HG03135 (cell line): ENCODE measurements around the gene SV2C.
"Not testable (repeated sequence)": the region's sequence is repeated elsewhere in the genome, so short reads cannot be mapped to it uniquely, and the experiment has no call there.

Source experiments
- ATAC-seq: cut with Tn5 transposase; IDR thresholded peaks from one replicate; pipeline ENCODE4 v1.9.1; 2021; ENCODE audit warnings: mild to moderate bottlenecking, moderate library complexity; ENCODE audit not compliant: unreplicated experiment

Gene SV2C

GRCh38 chr5:76199336-76200318 lies 116.4 kb downstream of the SV2C start:
- ATAC-seq: no peak

GRCh38 chr5:76202182-76202581 lies 119.0 kb downstream of the SV2C start:
- no peak for ATAC-seq

- no peak for ATAC-seq
These were observed 121.0 kb downstream of the SV2C start for GRCh38 chr5:76204191-76204590.

GRCh38 chr5:76204713-76205112 lies 121.5 kb downstream of the SV2C start:
- ATAC-seq: no peak

- ATAC-seq: no peak
These were observed 123.9 kb downstream of the SV2C start for GRCh38 chr5:76207120-76207519.

- ATAC-seq: no peak
These were observed 126.1 kb downstream of the SV2C start for GRCh38 chr5:76209297-76209696.

GRCh38 chr5:76210946-76211345 lies 127.8 kb downstream of the SV2C start:
- no peak for ATAC-seq

- ATAC-seq: no peak
These were observed 130.7 kb downstream of the SV2C start for GRCh38 chr5:76213858-76214257.

- no peak for ATAC-seq
These were observed 133.6 kb downstream of the SV2C start for GRCh38 chr5:76216748-76217147.

GRCh38 chr5:76219636-76220035 lies 136.5 kb downstream of the SV2C start:
- ATAC-seq: no peak

GRCh38 chr5:76221311-76221710 lies 138.1 kb downstream of the SV2C start:
- ATAC-seq: no peak

GRCh38 chr5:76222318-76222717 lies 139.1 kb downstream of the SV2C start:
- ATAC-seq: no peak

- no peak for ATAC-seq
These were observed 140.5 kb downstream of the SV2C start for GRCh38 chr5:76223696-76224095.

GRCh38 chr5:76224898-76225297 lies 141.7 kb downstream of the SV2C start:
- no peak for ATAC-seq

GRCh38 chr5:76225336-76225735 lies 142.2 kb downstream of the SV2C start:
- ATAC-seq: no peak

GRCh38 chr5:76229900-76230299 lies 146.7 kb downstream of the SV2C start:
- ATAC-seq: no peak

- ATAC-seq: no peak
These were observed 147.6 kb downstream of the SV2C start for GRCh38 chr5:76230711-76231285.

- ATAC-seq: no peak
These were observed 151.5 kb downstream of the SV2C start for GRCh38 chr5:76234665-76235064.

- ATAC-seq: no peak
These were observed 153.5 kb downstream of the SV2C start for GRCh38 chr5:76236684-76237083.

- ATAC-seq: no peak
These were observed 157.2 kb downstream of the SV2C start for GRCh38 chr5:76240336-76240735.

- ATAC-seq: not testable (repeated sequence)
These were observed 159.0 kb downstream of the SV2C start for GRCh38 chr5:76242155-76242554.

- no peak for ATAC-seq
These were observed 162.4 kb downstream of the SV2C start for GRCh38 chr5:76245590-76245989.
